Spleen (tissue), 7 donors: ENCODE results near the gene TRIM40.

Experiments used
- CTCF ChIP-seq, 11 experiments: fragments of 200-600 bp in 7 of 11; fragments of 450-650 bp in 4 of 11; sonication (generic) in 4 of 11; IDR thresholded peaks in 8 of 11; conservative IDR thresholded peaks in 3 of 11; 1 replicate in 7 of 11; 2 replicates in 4 of 11; pipeline versions ENCODE4 v1.4.0 to v1.8.0; 2016 to 2021; ENCODE audit warnings: antibody characterized with exemption in 11 of 11, inconsistent platforms in 4 of 11, mild to moderate bottlenecking in 1 of 11
- POLR2A ChIP-seq, 3 donors: fragments of 450-650 bp; IDR thresholded peaks; one replicate each; pipeline ENCODE4 v1.5.1; 2017; ENCODE audit warnings: antibody characterized with exemption in 3 of 3, mild to moderate bottlenecking in 1 of 3
- POLR2AphosphoS5 ChIP-seq, 3 donors: sonication (generic); formaldehyde crosslinking; IDR thresholded peaks; one replicate each; pipeline ENCODE4 v1.5.1; 2017; ENCODE audit warnings: antibody characterized with exemption in 3 of 3
- donor health status: DM: no; HTN: no; CAD: no; lungs with moderate emphysema.
- donor health status: DM: no; HTN: no; CAD: no.
- donor health status: DM: no; HTN: no; CAD: no.

- TF ChIP-seq POLR2A (IDR thresholded peaks at IDR 0.05) (no peak), CTCF (IDR thresholded peaks at IDR 0.05 in 8 of 11, conservative IDR thresholded peaks at IDR 0.05 in 3 of 11) (no peak), POLR2AphosphoS5 (IDR thresholded peaks at IDR 0.05) (no peak)
Measured at GRCh38 chr6:30149858-30150550, 14.1 kb downstream of the TRIM40 start.
